Fibroblast of lung (primary cell): ENCODE measurements around the gene ENTR1.

ENCODE experiments used
- EZH2 ChIP-seq: IDR thresholded peaks from 2 replicates; pipeline ENCODE4 v1.5.1; 2012; ENCODE audit warnings: low read length, control low read depth, mild to moderate bottlenecking; ENCODE audit errors: missing control alignments
- TF ChIP-seq, protein P1 (sequence below), 2 donors: IDR thresholded peaks in 1 of 2; conservative IDR thresholded peaks in 1 of 2; 1 replicate in 1 of 2; 2 replicates in 1 of 2; pipeline ENCODE4 v1.5.1; 2011 to 2012; ENCODE audit warnings: low read length in 2 of 2, control low read depth in 1 of 2, inconsistent platforms in 1 of 2, low read depth in 1 of 2, mild to moderate bottlenecking in 1 of 2

GRCh38 chr9:136410500-136411287, at the start of gene ENTR1, which contains the start of gene PMPCA:
- TF ChIP-seq, protein P1, sequence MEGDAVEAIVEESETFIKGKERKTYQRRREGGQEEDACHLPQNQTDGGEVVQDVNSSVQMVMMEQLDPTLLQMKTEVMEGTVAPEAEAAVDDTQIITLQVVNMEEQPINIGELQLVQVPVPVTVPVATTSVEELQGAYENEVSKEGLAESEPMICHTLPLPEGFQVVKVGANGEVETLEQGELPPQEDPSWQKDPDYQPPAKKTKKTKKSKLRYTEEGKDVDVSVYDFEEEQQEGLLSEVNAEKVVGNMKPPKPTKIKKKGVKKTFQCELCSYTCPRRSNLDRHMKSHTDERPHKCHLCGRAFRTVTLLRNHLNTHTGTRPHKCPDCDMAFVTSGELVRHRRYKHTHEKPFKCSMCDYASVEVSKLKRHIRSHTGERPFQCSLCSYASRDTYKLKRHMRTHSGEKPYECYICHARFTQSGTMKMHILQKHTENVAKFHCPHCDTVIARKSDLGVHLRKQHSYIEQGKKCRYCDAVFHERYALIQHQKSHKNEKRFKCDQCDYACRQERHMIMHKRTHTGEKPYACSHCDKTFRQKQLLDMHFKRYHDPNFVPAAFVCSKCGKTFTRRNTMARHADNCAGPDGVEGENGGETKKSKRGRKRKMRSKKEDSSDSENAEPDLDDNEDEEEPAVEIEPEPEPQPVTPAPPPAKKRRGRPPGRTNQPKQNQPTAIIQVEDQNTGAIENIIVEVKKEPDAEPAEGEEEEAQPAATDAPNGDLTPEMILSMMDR (conservative IDR thresholded peaks at IDR 0.05 in 1 of 2, IDR thresholded peaks at IDR 0.05 in 1 of 2; ENCODE audit: low read depth in 1 of 2, low read length in 2 of 2), result no peak
- no peak for TF ChIP-seq EZH2
